Naive thymus-derived CD8-positive, alpha-beta T cell (primary cell): ENCODE measurements around the gene KBTBD13. TPM values are rescaled to one million over a fixed set of nuclear protein-coding genes. Genes with fewer than 3 reads are reported as not detected.
"Not testable (repeated sequence)": the region's sequence is repeated elsewhere in the genome, so short reads cannot be mapped to it uniquely, and the experiment has no call there.

Experiments
- ATAC-seq, 2 donors: fragments of 150-1000 bp; cut with Tn5 transposase in 1 of 2; sonication (Bioruptor Pico), chemical (Tn5 transposase) in 1 of 2; 1 replicate in 1 of 2; 2 replicates in 1 of 2; pipeline ENCODE4 v1.10.0; 2021; ENCODE audit warnings: mild to moderate bottlenecking in 2 of 2, moderate library complexity in 2 of 2
- POLR2A ChIA-PET: fragments of 350-600 bp; sonication (Branson Sonifier 250); formaldehyde crosslinking; loops from one replicate; lab custom pipeline; 2021; ENCODE audit warnings: antibody characterized with exemption; lab: Charles Lee
- DNase-seq, 10 donors: peaks; one replicate each; pipeline versions ENCODE4 v3.0.0 to v3.0.0-alpha.2; 2020 to 2022
- H3K27ac Mint-ChIP-seq, 10 donors: one replicate each; pipeline ENCODE4 v1.8.0; 2020 to 2022; ENCODE audit warnings: mild to moderate bottlenecking in 10 of 10, mixed read lengths in 10 of 10, moderate library complexity in 4 of 10, inconsistent platforms in 1 of 10
- H3K27me3 Mint-ChIP-seq, 5 donors: one replicate each; pipeline ENCODE4 v1.8.0; 2021 to 2022; ENCODE audit warnings: mixed read lengths in 5 of 5
- H3K36me3 Mint-ChIP-seq, 3 donors: one replicate each; pipeline ENCODE4 v1.8.0; 2020 to 2022; ENCODE audit warnings: mixed read lengths in 3 of 3, mild to moderate bottlenecking in 2 of 3, inconsistent platforms in 1 of 3
- H3K4me1 Mint-ChIP-seq, 4 donors: one replicate each; pipeline ENCODE4 v1.8.0; 2021 to 2022; ENCODE audit warnings: mixed read lengths in 4 of 4
- H3K4me3 Mint-ChIP-seq, 10 donors: one replicate each; pipeline ENCODE4 v1.8.0; 2020 to 2022; ENCODE audit warnings: mild to moderate bottlenecking in 10 of 10, mixed read lengths in 10 of 10, moderate library complexity in 6 of 10, inconsistent platforms in 1 of 10
- H3K9me3 Mint-ChIP-seq, 9 donors: one replicate each; pipeline ENCODE4 v1.8.0; 2020 to 2022; ENCODE audit warnings: mixed read lengths in 9 of 9, mild to moderate bottlenecking in 3 of 9, inconsistent platforms in 1 of 9, moderate library complexity in 1 of 9
- polyA plus RNA-seq, 3 donors: library from polyadenylated mRNA; unstranded; fragments of 300-500 nt; fragmentation: Illumina TruSeq; gene quantifications; one replicate each; pipeline ENCODE4 v1.2.3, GENCODE V29; 2021
- total RNA-seq, 8 experiments: library from RNA in 2 of 8; stranded (reverse) in 2 of 8; gene quantifications; one replicate each; pipeline ENCODE4 v1.2.3 and lab custom pipeline; 2021 to 2026

KBTBD13 gene
- total and polyA plus RNA-seq, 5 experiments from 2014 or later = not detected

- Mint-ChIP-seq H3K4me1 (peaks cover 10 to 14% (median 12%) of the 10 kb centered on the region in 4 donors), H3K9me3 (no peaks in the 10 kb centered on the region), H3K36me3 (peaks cover 0 to 4% (median 0%) of the 10 kb centered on the region in 3 donors), H3K4me3 (no peak overlapping the region), H3K27ac (peak overlapping the region in 3 of 10 donors; percentile 22 to 86 (median 22)), H3K27me3 (peaks cover 7 to 14% (median 9%) of the 10 kb centered on the region in 5 donors)
- DNase-seq = no peak
- POLR2A ChIA-PET = interaction anchor here (0.9 kb wide), 1 partner anchor 8 kb away, joined by 3 read pairs; no protein-coding TSS in a partner anchor
- peak; percentile 34 to 37 for ATAC-seq
Observed at GRCh38 chr15:65086680-65087111, 10.2 kb downstream of the KBTBD13 start.

GRCh38 chr15:65087411-65087810 is 10.9 kb downstream of the KBTBD13 start:
- ATAC-seq (no peak), DNase-seq (peak in 1 of 10 donors; percentile 28)
- H3K4me1 Mint-ChIP-seq = peaks cover 6 to 7% (median 6%) of the 10 kb centered on the region in 4 donors
- H3K4me3 Mint-ChIP-seq = no peak overlapping the region
- H3K27me3 Mint-ChIP-seq = peaks cover 6 to 8% (median 7%) of the 10 kb centered on the region in 5 donors
- H3K9me3 Mint-ChIP-seq = no peaks in the 10 kb centered on the region
- H3K27ac Mint-ChIP-seq = peak overlapping the region in 2 of 10 donors; percentile 51 to 86
- peaks cover 0 to 4% (median 0%) of the 10 kb centered on the region in 3 donors for H3K36me3 Mint-ChIP-seq
- POLR2A ChIA-PET = interaction anchor here (0.9 kb wide), 1 partner anchor 9 kb away, joined by 3 read pairs; no protein-coding TSS in a partner anchor

GRCh38 chr15:65087873-65088642 is 11.5 kb downstream of the KBTBD13 start:
- peaks cover 0 to 4% (median 0%) of the 10 kb centered on the region in 3 donors for H3K36me3 Mint-ChIP-seq
- H3K9me3 Mint-ChIP-seq = no peaks in the 10 kb centered on the region
- H3K27me3 Mint-ChIP-seq = peaks cover 0 to 2% (median under 1%) of the 10 kb centered on the region in 5 donors
- peaks cover 0 to 1% (median under 1%) of the 10 kb centered on the region in 4 donors for H3K4me1 Mint-ChIP-seq
- POLR2A ChIA-PET = no interaction called here
- ATAC-seq (no peak), DNase-seq (no peak)
- peak overlapping the region in 1 of 10 donors; percentile 86 for H3K27ac Mint-ChIP-seq
- no peak overlapping the region for H3K4me3 Mint-ChIP-seq

GRCh38 chr15:65088643-65089021 is 12.1 kb downstream of the KBTBD13 start:
- Mint-ChIP-seq H3K9me3 (no peaks in the 10 kb centered on the region), H3K4me1 (peaks cover 0 to 3% (median 0%) of the 10 kb centered on the region in 4 donors), H3K4me3 (no peak overlapping the region), H3K36me3 (peaks cover 0 to 4% (median 0%) of the 10 kb centered on the region in 3 donors), H3K27me3 (peaks cover 0 to 1% (median 0%) of the 10 kb centered on the region in 5 donors), H3K27ac (no peak overlapping the region)
- no peak for DNase-seq
- POLR2A ChIA-PET = interaction anchor here (0.6 kb wide), 1 partner anchor 739 kb away, joined by 4 read pairs; no protein-coding TSS in a partner anchor
- no peak for ATAC-seq

DNA sequence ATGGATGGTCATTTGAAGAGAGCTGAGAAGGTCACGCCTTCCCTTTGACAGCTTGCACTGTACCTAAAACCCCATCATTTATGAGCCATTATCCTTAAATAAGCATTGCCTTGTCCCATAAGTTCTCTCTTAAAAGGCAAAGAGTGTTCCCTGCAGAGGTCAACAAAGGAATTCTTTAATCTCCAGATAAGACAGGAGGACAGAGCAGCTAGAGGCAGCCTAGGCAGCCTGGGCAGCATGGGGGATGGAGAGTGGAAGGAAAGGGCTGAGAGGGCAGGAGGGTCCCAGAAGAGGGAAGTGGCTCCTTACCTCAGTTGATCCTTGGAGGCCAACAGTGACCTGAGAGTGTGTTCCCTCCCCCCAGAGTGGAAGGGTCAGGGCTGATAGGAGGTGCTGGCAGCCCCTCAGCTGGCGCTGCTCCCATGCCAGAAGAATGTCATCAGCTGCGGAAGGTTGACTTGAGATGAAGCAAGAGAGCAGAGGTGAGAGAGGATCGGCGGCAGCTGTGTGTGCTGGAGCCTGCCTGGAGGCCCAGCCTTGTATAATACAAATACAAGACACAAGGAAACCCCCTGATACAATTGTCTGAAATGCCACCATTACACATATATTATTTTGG is 12.8 kb downstream of the KBTBD13 start:
- DNase-seq = no peak
- Mint-ChIP-seq H3K36me3 (peaks cover 0 to 6% (median 0%) of the 10 kb centered on the region in 3 donors), H3K27me3 (no peaks in the 10 kb centered on the region), H3K9me3 (no peaks in the 10 kb centered on the region), H3K4me3 (no peak overlapping the region), H3K4me1 (peaks cover 0 to 3% (median 0%) of the 10 kb centered on the region in 4 donors), H3K27ac (peak overlapping the region in 1 of 10 donors; percentile 52)
- POLR2A ChIA-PET = interaction anchor here (0.6 kb wide), 1 partner anchor 739 kb away, joined by 4 read pairs; no protein-coding TSS in a partner anchor
- no peak for ATAC-seq

- Mint-ChIP-seq H3K27me3 (no peaks in the 10 kb centered on the region), H3K4me3 (no peak overlapping the region), H3K9me3 (no peaks in the 10 kb centered on the region), H3K27ac (peak overlapping the region in 1 of 10 donors; percentile 29), H3K4me1 (peaks cover 0 to 3% (median 0%) of the 10 kb centered on the region in 4 donors), H3K36me3 (peaks cover 0 to 12% (median 0%) of the 10 kb centered on the region in 3 donors)
- POLR2A ChIA-PET = no interaction called here
- DNase-seq (peak in 1 of 10 donors; percentile 52), ATAC-seq (no peak)
Observed at GRCh38 chr15:65091946-65092770, 15.6 kb downstream of the KBTBD13 start.

GRCh38 chr15:65092911-65093792 is 16.6 kb downstream of the KBTBD13 start:
- H3K27me3 Mint-ChIP-seq = no peaks in the 10 kb centered on the region
- H3K4me1 Mint-ChIP-seq = peaks cover 0 to 2% (median 0%) of the 10 kb centered on the region in 4 donors
- POLR2A ChIA-PET = no interaction called here
- H3K27ac Mint-ChIP-seq = peak overlapping the region in 1 of 10 donors; percentile 43
- no peak overlapping the region for H3K4me3 Mint-ChIP-seq
- H3K36me3 Mint-ChIP-seq = peaks cover 0 to 20% (median under 1%) of the 10 kb centered on the region in 3 donors
- DNase-seq (peak in 1 of 10 donors; percentile 49), ATAC-seq (no peak)
- H3K9me3 Mint-ChIP-seq = no peaks in the 10 kb centered on the region

DNA sequence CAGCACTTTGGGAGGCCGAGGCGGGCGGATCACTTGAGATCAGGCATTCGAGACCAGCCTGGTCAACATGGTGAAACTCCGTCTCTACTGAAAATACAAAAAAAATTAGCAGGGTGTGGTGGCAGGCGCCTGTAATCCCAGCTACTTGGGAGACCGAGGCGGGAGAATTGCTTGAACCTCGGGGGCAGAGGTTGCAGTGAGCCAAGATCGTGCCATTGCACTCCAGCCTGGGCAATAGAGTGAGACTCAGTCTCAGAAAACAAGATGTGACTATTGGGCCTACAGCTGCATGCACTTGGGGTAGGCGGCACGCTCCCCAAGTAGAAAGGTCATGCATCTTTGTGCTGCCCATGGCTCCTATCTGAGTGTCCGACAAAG is 17.2 kb downstream of the KBTBD13 start:
- H3K4me3 Mint-ChIP-seq, H3K27me3 Mint-ChIP-seq, POLR2A ChIA-PET, H3K4me1 Mint-ChIP-seq, ATAC-seq, H3K9me3 Mint-ChIP-seq, DNase-seq: not testable (repeated sequence)
- Mint-ChIP-seq H3K27ac (peak overlapping the region in 2 of 10 donors; percentile 21 to 43), H3K36me3 (peaks cover 4 to 26% (median 7%) of the 10 kb centered on the region in 3 donors)

GRCh38 chr15:65094294-65094995 is 17.9 kb downstream of the KBTBD13 start:
- DNase-seq (no peak), ATAC-seq (no peak)
- Mint-ChIP-seq H3K27me3 (no peaks in the 10 kb centered on the region), H3K9me3 (no peaks in the 10 kb centered on the region), H3K4me1 (peaks cover 0 to 2% (median 0%) of the 10 kb centered on the region in 4 donors), H3K36me3 (peaks cover 6 to 30% (median 10%) of the 10 kb centered on the region in 3 donors), H3K4me3 (no peak overlapping the region), H3K27ac (no peak overlapping the region)
- POLR2A ChIA-PET = no interaction called here

DNA sequence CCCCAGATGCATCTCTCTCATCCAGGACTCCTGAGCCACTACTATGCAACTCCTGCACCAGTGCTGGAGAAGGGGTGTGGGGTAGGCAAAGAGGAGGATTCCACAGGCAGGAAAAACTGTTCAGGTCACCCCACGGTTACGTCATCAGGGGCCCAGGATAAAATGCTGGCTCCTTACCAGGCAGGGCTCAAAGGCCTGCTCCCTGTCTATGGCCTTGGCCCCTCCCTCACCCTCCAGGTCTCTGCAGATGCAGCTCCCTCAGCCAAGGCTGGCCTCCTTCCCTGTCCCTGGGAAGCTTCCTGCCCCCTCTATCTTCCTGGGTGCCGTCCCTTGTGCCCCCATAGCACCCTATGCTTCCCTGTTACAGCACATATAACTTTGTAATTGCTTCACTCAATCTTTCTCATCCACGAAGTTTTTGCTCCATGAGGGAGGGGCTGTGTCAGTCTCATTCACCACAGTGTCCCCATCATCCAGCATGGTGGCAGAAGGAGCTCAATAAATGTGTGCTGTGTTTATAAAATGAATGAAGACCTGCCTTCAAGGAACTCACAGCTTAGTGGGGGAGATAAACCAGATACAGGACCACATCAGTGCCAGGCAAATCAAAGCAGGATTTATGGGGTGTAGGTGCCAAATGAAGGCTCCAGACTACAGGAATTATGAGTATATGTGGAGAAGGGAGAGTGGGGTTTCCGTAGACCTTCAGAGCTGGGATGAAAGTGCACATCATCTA is 18.6 kb downstream of the KBTBD13 start:
- DNase-seq = no peak

More for the DNA sequence above, 18.6 kb downstream of the KBTBD13 start:
- POLR2A ChIA-PET = no interaction called here
- Mint-ChIP-seq H3K9me3 (no peaks in the 10 kb centered on the region), H3K27ac (peak overlapping the region in 2 of 10 donors; percentile 1 to 50), H3K4me1 (peaks cover 0 to 2% (median 0%) of the 10 kb centered on the region in 4 donors), H3K4me3 (no peak overlapping the region), H3K27me3 (no peaks in the 10 kb centered on the region), H3K36me3 (peaks cover 6 to 33% (median 10%) of the 10 kb centered on the region in 3 donors)
- ATAC-seq = no peak
